Thyroid gland (tissue), 4 donors: ENCODE data around the gene HSD17B14. TPM values are rescaled to one million over a fixed set of nuclear protein-coding genes. Genes with fewer than 3 reads are reported as not detected.
A peak's percentile ranks its signal among the peaks of the same experiment; 100 is the strongest.

Experiments
- DNase-seq, 2 donors: peaks; one replicate each; pipeline ENCODE4 v3.0.0-alpha.2; 2019
- H3K27ac ChIP-seq, 3 donors: fragments of 200-600 bp; sonication (generic); 1 replicate in 2 of 3; 2 replicates in 1 of 3; pipeline ENCODE4 v1.5.1; 2016 to 2019; ENCODE audit warnings: mild to moderate bottlenecking in 1 of 3, moderate library complexity in 1 of 3
- H3K27me3 ChIP-seq: fragments of 200-600 bp; sonication (generic); one replicate; pipeline ENCODE4 v1.5.1; 2019
- H3K36me3 ChIP-seq, 2 donors: fragments of 200-600 bp; sonication (generic); one replicate each; pipeline ENCODE4 v1.5.1; 2016 to 2019
- H3K4me1 ChIP-seq, 2 donors: fragments of 200-600 bp; sonication (generic); one replicate each; pipeline ENCODE4 v1.5.1; 2017 to 2019
- H3K4me3 ChIP-seq, 3 donors: fragments of 200-600 bp; sonication (generic); replicated peaks in 1 of 3; 1 replicate in 2 of 3; 2 replicates in 1 of 3; pipeline ENCODE4 v1.5.1; 2016; ENCODE audit warnings: mild to moderate bottlenecking in 1 of 3
- H3K9me3 ChIP-seq: fragments of 200-600 bp; sonication (generic); one replicate; pipeline ENCODE4 v1.5.1; 2017
- POLR2A ChIP-seq, 2 donors: fragments of 450-650 bp; IDR thresholded peaks; one replicate each; pipeline ENCODE4 v1.6.1; 2017; ENCODE audit warnings: antibody characterized with exemption in 2 of 2, mild to moderate bottlenecking in 2 of 2, moderate library complexity in 1 of 2
- WGBS, 2 donors: methylation state at CpG; one replicate each; pipeline ENCODE4 v1.1.5; 2017; 5-methylcytosine and 5-hydroxymethylcytosine counted together
- intact Hi-C: fragments of 100-400 bp; cut with DNase I; formaldehyde crosslinking; loops from one replicate; pipeline ENCODE4 v1.15.1; 2023
- total RNA-seq, 4 donors: library from RNA; depleted of rRNA; stranded (reverse); fragments of >200 nt; gene quantifications; one replicate each; pipeline ENCODE4 v1.2.3, GENCODE V29; 2016
- TF ChIP-seq, protein P1 (sequence below), 6 experiments: fragments of 200-600 bp in 3 of 6; fragments of 450-650 bp in 3 of 6; sonication (generic) in 3 of 6; IDR thresholded peaks; one replicate each; pipeline ENCODE4 v1.5.1; 2016 to 2019; ENCODE audit warnings: antibody characterized with exemption in 6 of 6, mild to moderate bottlenecking in 2 of 6, inconsistent platforms in 1 of 6, moderate library complexity in 1 of 6

HSD17B14 gene
- total RNA-seq, 4 donors from 2014 or later: 11.9 to 46.8 (median 22.2) TPM

DNA sequence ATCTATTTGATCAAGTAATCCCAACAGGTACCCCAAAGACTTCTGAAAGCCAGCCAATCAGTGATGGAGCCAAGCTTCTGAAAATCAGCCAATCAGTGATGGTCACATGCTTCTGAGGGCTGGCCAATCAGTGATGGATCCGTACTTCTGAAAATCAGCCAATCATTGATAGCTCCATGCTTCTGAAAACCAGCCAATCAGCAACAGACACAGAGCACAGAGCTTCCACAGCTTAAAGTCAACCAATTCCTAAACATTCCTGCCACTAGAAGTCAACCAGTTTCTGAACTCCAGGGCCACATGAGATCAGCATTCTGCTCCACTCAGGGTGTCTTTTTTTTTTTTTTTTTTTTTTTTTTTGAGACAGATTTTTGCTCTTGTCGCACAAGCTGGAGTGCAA is 8.2 kb upstream of the HSD17B14 start:
- Histone ChIP-seq H3K9me3 (no peaks in the 10 kb centered on the region), H3K36me3 (peaks cover 0 to 5% of the 10 kb centered on the region in 2 donors), H3K27ac (no peak overlapping the region), H3K4me3 (no peak overlapping the region), H3K4me1 (no peaks in the 10 kb centered on the region), H3K27me3 (no peaks in the 10 kb centered on the region)
- 89 to 95% methylated on average over 2 of the region's 2 CpGs for WGBS, 2 donors
- DNase-seq: no peak
- TF ChIP-seq, protein P1, sequence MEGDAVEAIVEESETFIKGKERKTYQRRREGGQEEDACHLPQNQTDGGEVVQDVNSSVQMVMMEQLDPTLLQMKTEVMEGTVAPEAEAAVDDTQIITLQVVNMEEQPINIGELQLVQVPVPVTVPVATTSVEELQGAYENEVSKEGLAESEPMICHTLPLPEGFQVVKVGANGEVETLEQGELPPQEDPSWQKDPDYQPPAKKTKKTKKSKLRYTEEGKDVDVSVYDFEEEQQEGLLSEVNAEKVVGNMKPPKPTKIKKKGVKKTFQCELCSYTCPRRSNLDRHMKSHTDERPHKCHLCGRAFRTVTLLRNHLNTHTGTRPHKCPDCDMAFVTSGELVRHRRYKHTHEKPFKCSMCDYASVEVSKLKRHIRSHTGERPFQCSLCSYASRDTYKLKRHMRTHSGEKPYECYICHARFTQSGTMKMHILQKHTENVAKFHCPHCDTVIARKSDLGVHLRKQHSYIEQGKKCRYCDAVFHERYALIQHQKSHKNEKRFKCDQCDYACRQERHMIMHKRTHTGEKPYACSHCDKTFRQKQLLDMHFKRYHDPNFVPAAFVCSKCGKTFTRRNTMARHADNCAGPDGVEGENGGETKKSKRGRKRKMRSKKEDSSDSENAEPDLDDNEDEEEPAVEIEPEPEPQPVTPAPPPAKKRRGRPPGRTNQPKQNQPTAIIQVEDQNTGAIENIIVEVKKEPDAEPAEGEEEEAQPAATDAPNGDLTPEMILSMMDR (IDR thresholded peaks at IDR 0.05): no peak
- no peak for TF ChIP-seq POLR2A (IDR thresholded peaks at IDR 0.05)
- intact Hi-C loops: no loop called here

DNA sequence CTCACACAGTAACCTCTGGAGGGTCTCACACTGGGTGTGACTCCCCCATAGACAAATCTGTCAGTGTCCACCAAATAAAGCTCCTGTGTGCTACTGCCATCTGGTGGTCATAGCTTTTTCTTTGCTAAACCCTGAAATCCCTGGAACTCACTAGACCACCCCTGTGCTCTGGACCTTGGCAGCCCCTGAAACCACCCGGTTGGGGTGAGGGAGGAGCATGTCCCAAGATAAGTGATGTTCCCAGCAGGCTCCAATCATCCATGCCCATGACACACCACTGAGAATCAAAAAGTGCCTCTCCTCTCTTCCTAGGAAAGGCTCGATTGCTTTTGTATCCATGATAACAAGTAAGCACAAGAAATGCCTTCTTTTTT is 6.5 kb upstream of the HSD17B14 start:
- H3K27me3 ChIP-seq: no peaks in the 10 kb centered on the region
- no peaks in the 10 kb centered on the region for H3K9me3 ChIP-seq
- DNase-seq: peak; percentile 33 to 46
- H3K27ac ChIP-seq: no peak overlapping the region
- no peak for TF ChIP-seq POLR2A (IDR thresholded peaks at IDR 0.05)
- TF ChIP-seq, protein P1 (IDR thresholded peaks at IDR 0.05): peak; percentile 48 to 86 (median 72)
- H3K36me3 ChIP-seq: peaks cover 0 to 5% of the 10 kb centered on the region in 2 donors
- 41 to 42% methylated on average over 2 of the region's 2 CpGs for WGBS, 2 donors
- no peaks in the 10 kb centered on the region for H3K4me1 ChIP-seq
- intact Hi-C loops: no loop called here
- no peak overlapping the region for H3K4me3 ChIP-seq

DNA sequence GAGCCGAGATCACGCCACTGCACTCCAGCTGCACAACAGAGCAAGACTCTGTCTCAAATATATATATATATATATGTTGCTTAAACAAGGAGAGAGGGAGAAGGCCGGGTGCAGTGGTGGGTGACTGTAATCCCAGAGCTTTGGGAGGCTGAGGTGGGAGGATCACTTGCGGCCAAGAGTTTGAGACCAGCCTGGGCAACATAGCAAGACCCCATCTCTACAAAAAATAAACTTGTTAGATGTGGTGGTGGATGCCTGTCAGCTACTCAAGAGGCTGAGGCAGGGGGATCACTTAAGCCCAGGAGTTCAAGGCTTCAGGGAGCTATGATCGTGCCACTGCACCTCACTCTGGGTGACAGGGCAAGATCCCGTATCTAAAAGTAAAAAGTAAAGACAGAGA is 5.3 kb upstream of the HSD17B14 start:
- no peak overlapping the region for H3K4me3 ChIP-seq
- 92 to 94% methylated on average over 6 of the region's 6 CpGs for WGBS, 2 donors
- TF ChIP-seq, protein P1 (IDR thresholded peaks at IDR 0.05): no peak
- TF ChIP-seq POLR2A (IDR thresholded peaks at IDR 0.05): no peak
- no peak overlapping the region for H3K27ac ChIP-seq
- H3K27me3 ChIP-seq: no peaks in the 10 kb centered on the region
- intact Hi-C loops: no loop called here
- no peaks in the 10 kb centered on the region for H3K9me3 ChIP-seq
- no peak for DNase-seq
- peaks cover 0 to 5% of the 10 kb centered on the region in 2 donors for H3K36me3 ChIP-seq
- H3K4me1 ChIP-seq: peaks cover 3 to 8% of the 10 kb centered on the region in 2 donors

DNA sequence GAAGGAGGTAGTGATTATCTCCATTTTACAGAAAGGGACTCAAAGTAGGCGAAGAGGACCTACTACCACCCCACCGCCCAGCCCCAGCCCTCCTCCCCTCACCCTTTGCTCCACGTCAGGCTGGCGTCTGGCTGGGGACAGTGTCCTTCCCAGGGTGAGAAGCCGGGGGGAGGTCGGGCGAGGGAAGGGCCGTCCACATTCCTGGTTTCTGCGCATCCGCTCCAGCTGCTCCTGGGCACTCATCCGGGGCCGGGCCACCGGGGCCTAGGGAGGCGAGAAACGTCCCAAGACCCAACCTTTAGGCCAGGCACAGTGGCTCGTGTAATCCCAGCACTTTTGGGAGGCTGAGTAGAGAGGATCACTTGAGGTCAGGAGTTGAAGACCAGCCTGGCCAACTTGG is 4.8 kb upstream of the HSD17B14 start:
- Histone ChIP-seq H3K27me3 (no peaks in the 10 kb centered on the region), H3K9me3 (no peaks in the 10 kb centered on the region), H3K27ac (no peak overlapping the region), H3K4me1 (peaks cover 7 to 10% of the 10 kb centered on the region in 2 donors), H3K4me3 (no peak overlapping the region), H3K36me3 (peaks cover 0 to 5% of the 10 kb centered on the region in 2 donors)
- DNase-seq: no peak
- WGBS, 2 donors: 78 to 94% methylated on average over 4 to 9 of the region's 16 CpGs
- TF ChIP-seq, protein P1 (IDR thresholded peaks at IDR 0.05): no peak
- no peak for TF ChIP-seq POLR2A (IDR thresholded peaks at IDR 0.05)
- intact Hi-C loops: no loop called here

DNA sequence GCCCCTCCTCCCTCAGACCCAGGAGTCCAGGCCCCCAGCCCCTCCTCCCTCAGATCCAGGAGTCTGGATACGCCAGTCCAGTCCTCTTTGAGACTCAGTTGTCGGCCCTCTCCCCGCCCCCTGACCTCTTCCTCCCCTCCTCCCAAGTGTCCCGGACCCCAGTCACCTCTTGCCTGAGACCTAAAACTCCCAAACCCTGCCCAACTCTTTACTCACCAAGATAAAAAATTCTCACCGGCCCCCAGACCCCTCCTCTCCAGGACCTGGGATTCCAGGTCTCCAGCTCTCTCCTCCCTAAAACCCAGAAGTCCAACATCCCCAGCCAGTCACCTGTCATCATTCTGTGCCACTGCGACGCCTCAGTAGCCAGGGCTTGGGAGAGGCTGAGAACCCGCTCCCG is 1.4 kb upstream of the HSD17B14 start:
- no peak for TF ChIP-seq POLR2A (IDR thresholded peaks at IDR 0.05)
- TF ChIP-seq, protein P1 (IDR thresholded peaks at IDR 0.05): no peak
- no peak for DNase-seq
- Histone ChIP-seq H3K4me3 (no peak overlapping the region), H3K9me3 (no peaks in the 10 kb centered on the region), H3K27me3 (no peaks in the 10 kb centered on the region), H3K27ac (peak overlapping the region in 1 of 3 donors; percentile 87), H3K36me3 (no peaks in the 10 kb centered on the region), H3K4me1 (peaks cover 15 to 18% of the 10 kb centered on the region in 2 donors)
- WGBS, 2 donors: 58 to 60% methylated on average over 9 of the region's 9 CpGs
- intact Hi-C loops: loop anchor here (2.0 to 10.0 kb wide), 2 partner anchors 43 to 193 kb away; partner anchors contain the start of gene CA11
